ENCODE data around the gene OPHN1.

Gene OPHN1

GRCh38 chrX:68433155-68433980, at the start of gene OPHN1:
Gene OPHN1 (minus strand): TSS chrX:68433495. CDS start chrX:68433020, 475 bp downstream.
- DNase-seq (ENCODE audit: low read depth), result peak; percentile 31

DNA sequence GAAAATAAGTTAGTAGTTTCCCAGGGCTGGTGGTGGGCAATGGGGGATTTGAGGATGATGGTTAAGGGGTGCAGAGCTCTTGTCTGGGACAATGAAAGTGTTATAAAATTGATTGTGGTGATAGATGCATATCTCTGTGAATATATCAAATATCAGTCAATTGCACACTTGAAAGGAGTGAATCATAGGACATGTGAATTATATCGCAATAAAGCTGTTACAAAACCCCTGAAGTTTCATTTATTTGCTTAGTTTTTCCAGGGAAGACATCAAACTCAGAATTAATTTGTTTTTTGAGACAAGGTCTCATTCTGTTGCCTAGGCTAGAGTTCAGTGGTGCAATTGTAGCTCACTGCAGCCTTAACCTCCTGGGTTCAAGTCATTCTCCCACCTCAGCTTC, 47.7 kb upstream of the OPHN1 start:
- DNase-seq (ENCODE audit: low read depth), result no peak

DNA sequence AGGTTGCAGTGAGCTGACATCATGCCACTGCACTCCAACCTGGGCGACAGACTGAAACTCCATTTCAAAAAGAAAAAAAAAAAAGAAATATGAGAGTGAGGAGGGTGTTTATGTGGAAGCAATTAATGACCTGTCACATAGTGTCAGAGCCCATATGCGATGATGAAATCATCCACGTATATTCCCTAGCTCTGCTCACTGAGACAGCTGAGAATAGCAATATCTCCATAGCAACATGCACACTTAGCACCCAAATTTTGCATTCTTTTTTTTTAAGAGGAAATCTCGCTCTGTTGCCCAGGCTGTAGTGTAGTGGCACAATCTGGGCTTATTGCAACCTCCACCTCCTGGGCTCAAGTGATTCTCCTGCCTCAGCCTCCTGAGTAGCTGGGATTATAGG, 31.5 kb upstream of the OPHN1 start:
- DNase-seq (ENCODE audit: low read depth), result no peak

DNA sequence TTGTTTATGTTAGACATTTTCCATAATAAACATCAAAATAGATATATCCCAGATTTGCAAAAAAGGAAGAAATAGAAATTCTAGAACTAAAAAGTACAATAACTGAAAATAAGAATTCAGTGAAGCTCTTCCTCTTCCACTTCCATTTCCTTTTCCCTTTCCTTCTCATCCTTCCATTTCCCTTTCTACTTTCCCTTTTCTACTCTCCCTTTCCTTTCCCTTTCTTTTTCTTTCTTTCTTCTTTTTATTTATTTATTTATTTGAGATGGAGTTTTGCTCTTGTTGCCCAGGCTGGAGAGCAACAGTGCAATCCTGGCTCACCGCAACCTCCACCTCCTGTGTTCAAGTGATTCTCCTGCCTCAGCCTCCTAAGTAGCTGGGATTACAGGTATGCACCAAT, 30.6 kb upstream of the OPHN1 start:
- no peak for DNase-seq (ENCODE audit: low read depth)

- DNase-seq (ENCODE audit: low read depth), result no peak
These were observed 29.4 kb upstream of the OPHN1 start for GRCh38 chrX:68462653-68463052.

DNA sequence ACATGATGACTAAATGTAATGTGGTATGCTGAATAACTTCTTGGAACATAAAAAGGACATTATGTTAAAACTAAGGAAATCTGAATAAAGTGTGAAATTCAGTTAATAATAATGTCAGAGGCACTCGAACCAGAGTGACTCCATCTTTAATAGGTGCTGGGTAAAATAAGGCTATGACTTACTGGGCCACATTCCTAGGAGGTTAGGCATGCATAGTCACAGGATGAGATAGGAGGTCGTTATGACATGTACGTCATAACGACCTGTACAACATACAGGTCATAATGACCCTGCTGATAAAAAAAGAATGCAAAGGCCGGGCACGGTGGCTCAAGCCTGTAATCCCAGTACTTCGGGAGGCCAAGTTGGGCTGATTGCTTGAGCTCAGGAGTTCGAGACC, 28.9 kb upstream of the OPHN1 start:
- no peak for DNase-seq (ENCODE audit: low read depth)

- DNase-seq (ENCODE audit: low read depth), result no peak
These were observed 28.3 kb upstream of the OPHN1 start for GRCh38 chrX:68461576-68461975.

DNA sequence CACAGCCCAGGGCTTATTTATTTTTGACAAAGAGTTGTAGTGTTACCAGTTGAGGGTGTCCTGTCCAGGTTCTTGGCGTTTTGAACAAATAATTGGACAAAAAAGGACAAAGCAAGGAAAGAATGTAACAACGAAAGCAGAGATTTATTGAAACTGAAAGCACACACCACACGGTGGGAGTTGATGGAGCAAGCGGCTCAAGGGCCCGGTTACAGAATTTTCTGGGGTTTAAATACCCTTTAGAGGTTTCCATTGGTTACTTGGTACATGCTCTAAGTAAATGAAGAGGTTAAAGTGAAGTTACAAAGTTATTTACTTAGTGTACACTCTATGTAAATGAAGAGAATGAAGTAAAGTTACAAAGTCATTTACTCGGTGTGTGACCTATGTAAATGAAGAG, 27.8 kb upstream of the OPHN1 start:
- no peak for DNase-seq (ENCODE audit: low read depth)

GRCh38 chrX:68455151-68455510, 21.8 kb upstream of the OPHN1 start:
- no peak for DNase-seq (ENCODE audit: low read depth)

- DNase-seq (ENCODE audit: low read depth), result no peak
These were observed 21.3 kb upstream of the OPHN1 start for GRCh38 chrX:68454476-68455150.

GRCh38 chrX:68451720-68452119, 18.4 kb upstream of the OPHN1 start:
- no peak for DNase-seq (ENCODE audit: low read depth)

- no peak for DNase-seq (ENCODE audit: low read depth)
These were observed 10.0 kb upstream of the OPHN1 start for GRCh38 chrX:68443155-68443868.

DNA sequence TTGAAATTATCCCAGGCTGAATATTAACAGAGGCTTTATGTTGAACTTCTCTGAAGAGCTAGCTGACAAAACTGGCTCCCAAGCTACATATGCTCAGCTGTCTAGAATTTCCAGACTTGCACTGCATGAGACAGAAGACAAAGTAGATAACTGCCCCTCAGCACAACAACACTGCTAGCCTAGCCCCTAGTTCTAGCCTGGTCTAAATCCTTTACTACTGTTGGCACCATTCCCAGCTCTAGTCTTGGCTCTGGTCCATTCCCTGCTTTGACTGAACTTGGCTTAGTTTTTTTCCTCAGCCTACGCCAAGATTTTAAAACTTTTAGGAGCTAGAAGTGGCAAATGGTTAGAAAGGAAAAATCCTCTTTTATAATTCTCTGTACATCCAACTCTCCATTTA, 7.6 kb upstream of the OPHN1 start:
- DNase-seq (ENCODE audit: low read depth), result no peak

GRCh38 chrX:68440442-68440841, 7.1 kb upstream of the OPHN1 start:
- DNase-seq (ENCODE audit: low read depth), result no peak

- DNase-seq (ENCODE audit: low read depth), result no peak
These were observed 6.0 kb upstream of the OPHN1 start for GRCh38 chrX:68439341-68439740.

GRCh38 chrX:68438575-68438974, 5.3 kb upstream of the OPHN1 start:
- DNase-seq (ENCODE audit: low read depth), result no peak

- DNase-seq (ENCODE audit: low read depth), result no peak
These were observed 645 bp upstream of the OPHN1 start for GRCh38 chrX:68433981-68434299.

DNA sequence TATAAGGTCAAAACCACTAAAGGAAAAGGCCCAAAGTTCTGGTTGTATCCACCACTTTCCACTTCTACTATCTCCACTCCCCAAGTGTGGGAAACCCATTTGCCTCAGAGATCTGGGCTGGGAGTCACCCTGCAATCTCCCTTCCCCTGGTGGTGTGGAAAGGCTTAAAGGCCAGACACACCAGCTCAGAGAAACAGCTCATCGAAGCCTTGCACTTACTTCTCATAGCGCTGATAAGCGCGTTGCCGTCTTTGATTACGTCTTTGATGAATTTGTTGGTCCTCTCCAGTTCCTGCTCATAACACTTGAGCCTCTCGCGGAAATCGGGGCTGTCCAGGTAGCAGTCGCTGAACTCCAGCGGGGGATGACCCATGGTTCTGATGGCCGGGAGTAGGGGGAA, 647 bp downstream of the OPHN1 start:
- DNase-seq (ENCODE audit: low read depth), result no peak

DNA sequence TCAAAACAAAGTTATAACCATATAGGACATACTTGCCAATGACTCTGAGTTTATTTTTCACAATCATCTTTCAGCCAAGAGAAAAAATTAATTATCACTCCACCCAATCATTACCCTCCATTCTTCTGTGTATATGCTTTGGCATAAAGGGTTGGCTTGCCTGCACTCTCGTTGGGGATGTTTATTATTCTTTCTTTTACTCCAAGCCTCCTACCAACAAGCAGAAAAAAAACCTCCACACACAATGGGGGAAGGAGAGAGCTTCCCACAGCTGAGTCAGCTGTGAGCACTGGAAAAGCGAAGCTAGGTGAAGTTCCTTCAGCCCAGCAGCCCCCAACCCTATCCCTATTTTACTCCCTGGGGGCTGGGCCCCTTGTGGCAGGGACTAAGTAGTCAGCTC, 1.5 kb downstream of the OPHN1 start:
- DNase-seq (ENCODE audit: low read depth), result no peak

GRCh38 chrX:68429216-68429615, 4.1 kb downstream of the OPHN1 start:
- DNase-seq (ENCODE audit: low read depth), result no peak

DNA sequence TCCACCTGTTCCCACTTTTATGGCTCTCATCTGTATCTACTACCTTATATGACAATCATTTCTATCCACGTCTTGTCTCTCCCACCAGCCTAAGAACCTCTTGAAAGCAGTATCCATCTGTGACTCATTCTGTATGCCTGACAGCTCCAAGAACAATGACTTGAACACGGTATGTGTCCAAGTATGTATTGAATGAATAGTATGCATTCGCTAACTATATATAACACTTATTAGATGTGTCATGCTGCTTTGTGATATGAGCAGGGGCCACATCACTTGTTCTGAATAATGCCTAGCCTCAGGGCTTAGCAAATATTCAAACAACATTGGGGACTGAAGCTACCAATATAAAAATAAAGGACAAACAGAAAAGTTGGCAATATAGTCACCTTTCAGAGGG, 4.9 kb downstream of the OPHN1 start:
- DNase-seq (ENCODE audit: low read depth), result no peak

DNA sequence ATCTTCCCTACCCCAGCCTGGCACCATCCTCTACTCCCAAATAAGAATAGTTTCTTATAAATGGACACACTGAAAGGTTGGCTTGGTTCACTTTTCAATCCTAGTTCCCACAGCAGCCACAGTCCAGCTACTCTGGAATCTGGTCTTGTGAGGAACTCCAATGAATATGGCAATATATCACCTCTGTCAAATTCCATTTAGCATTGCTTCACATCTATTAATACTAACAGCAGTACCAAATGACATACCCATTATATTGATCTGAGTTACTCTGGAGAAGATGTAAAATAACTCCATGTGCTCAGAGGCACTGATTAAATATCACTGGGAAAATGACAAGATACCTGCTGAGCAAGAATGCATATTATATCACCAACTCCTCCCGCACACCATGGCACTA, 8.6 kb downstream of the OPHN1 start:
- DNase-seq (ENCODE audit: low read depth), result no peak

GRCh38 chrX:68422478-68422877, 10.8 kb downstream of the OPHN1 start:
- DNase-seq (ENCODE audit: low read depth), result no peak
